ENCODE data around the gene LHFPL6.

LHFPL6 gene

DNA sequence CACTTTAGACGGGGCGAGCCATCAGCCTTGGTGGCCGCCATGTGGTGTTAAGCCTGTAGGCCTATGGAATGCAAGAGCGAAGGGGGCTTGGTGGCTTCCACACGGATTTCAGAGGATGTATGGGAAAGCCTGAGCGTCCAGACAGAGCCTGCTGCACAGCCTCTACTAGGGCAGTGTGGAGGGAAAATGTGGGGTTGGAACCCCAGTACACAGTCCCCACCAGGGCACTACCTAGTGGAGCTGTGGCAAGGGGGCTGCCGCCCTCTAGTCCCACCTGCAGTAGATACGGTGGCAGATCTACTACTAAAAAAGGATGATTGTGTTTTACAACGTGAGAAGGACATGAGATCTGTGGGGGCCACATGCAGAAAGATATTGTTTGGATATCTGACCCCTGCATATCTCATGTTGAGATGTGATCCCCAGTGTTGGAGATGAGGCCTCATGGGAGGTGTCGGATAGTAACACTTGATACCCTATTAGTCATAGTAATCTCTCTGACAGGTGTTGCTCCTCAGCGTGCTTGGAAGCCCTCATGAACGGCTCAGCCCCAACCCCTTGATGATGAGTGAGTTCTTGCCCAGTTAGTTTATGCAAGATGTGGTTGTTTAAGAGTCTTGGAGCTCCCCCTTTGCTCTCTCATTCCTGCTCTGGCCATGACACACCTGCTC, 45.6 kb downstream of the LHFPL6 start:
- H3K9ac ChIP-seq (ENCODE audit: low read depth, low read length) = no peak overlapping the region
- DNase-seq (no peak), ATAC-seq (ENCODE audit: insufficient read depth, low read depth) (no peak)
- TF ChIP-seq, protein P1, sequence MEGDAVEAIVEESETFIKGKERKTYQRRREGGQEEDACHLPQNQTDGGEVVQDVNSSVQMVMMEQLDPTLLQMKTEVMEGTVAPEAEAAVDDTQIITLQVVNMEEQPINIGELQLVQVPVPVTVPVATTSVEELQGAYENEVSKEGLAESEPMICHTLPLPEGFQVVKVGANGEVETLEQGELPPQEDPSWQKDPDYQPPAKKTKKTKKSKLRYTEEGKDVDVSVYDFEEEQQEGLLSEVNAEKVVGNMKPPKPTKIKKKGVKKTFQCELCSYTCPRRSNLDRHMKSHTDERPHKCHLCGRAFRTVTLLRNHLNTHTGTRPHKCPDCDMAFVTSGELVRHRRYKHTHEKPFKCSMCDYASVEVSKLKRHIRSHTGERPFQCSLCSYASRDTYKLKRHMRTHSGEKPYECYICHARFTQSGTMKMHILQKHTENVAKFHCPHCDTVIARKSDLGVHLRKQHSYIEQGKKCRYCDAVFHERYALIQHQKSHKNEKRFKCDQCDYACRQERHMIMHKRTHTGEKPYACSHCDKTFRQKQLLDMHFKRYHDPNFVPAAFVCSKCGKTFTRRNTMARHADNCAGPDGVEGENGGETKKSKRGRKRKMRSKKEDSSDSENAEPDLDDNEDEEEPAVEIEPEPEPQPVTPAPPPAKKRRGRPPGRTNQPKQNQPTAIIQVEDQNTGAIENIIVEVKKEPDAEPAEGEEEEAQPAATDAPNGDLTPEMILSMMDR (IDR thresholded peaks at IDR 0.05; ENCODE audit: borderline replicate concordance, extremely low read depth, low read length, poor library complexity, severe bottlenecking) = no peak
- H3K4me3 ChIP-seq (ENCODE audit: low read depth in 1 of 2, low read length in 2 of 2) = no peak overlapping the region
- no peak overlapping the region for H3K27ac ChIP-seq (ENCODE audit: low read length)
- no peak overlapping the region for H2AFZ ChIP-seq (ENCODE audit: low read depth, low read length)
- no peak overlapping the region for H3K4me2 ChIP-seq (ENCODE audit: insufficient read depth, low read length)
- no peaks in the 10 kb centered on the region for H3K36me3 ChIP-seq (ENCODE audit: insufficient read depth, low read length)
- no peaks in the 10 kb centered on the region for H3K4me1 ChIP-seq (ENCODE audit: insufficient read depth, low read length)
- H3K27me3 ChIP-seq (ENCODE audit: insufficient read depth, low read length, poor library complexity) = no peaks in the 10 kb centered on the region
- no peaks in the 10 kb centered on the region for H4K20me1 ChIP-seq (ENCODE audit: insufficient read depth, low read length)
- no peaks in the 10 kb centered on the region for H3K79me2 ChIP-seq (ENCODE audit: insufficient read depth, low read length)
- H3K9me3 ChIP-seq (ENCODE audit: insufficient read depth, low read length, severe bottlenecking) = no peaks in the 10 kb centered on the region

GRCh38 chr13:39556866-39557265, 46.1 kb downstream of the LHFPL6 start:
- Histone ChIP-seq H3K9me3 (ENCODE audit: insufficient read depth, low read length, severe bottlenecking) (no peaks in the 10 kb centered on the region), H3K4me1 (ENCODE audit: insufficient read depth, low read length) (no peaks in the 10 kb centered on the region), H3K27ac (ENCODE audit: low read length) (no peak overlapping the region), H3K27me3 (ENCODE audit: insufficient read depth, low read length, poor library complexity) (no peaks in the 10 kb centered on the region), H4K20me1 (ENCODE audit: insufficient read depth, low read length) (no peaks in the 10 kb centered on the region), H2AFZ (ENCODE audit: low read depth, low read length) (no peak overlapping the region), H3K4me3 (ENCODE audit: low read depth in 1 of 2, low read length in 2 of 2) (no peak overlapping the region), H3K9ac (ENCODE audit: low read depth, low read length) (no peak overlapping the region), H3K79me2 (ENCODE audit: insufficient read depth, low read length) (no peaks in the 10 kb centered on the region), H3K36me3 (ENCODE audit: insufficient read depth, low read length) (no peaks in the 10 kb centered on the region), H3K4me2 (ENCODE audit: insufficient read depth, low read length) (no peak overlapping the region)
- TF ChIP-seq, protein P1 (IDR thresholded peaks at IDR 0.05; ENCODE audit: borderline replicate concordance, extremely low read depth, low read length, poor library complexity, severe bottlenecking) = no peak
- TF ChIP-seq EZH2 (IDR thresholded peaks at IDR 0.05; ENCODE audit: borderline replicate concordance, low read depth, low read length, severe bottlenecking) = no peak
- DNase-seq = no peak
- no peak for ATAC-seq (ENCODE audit: insufficient read depth, low read depth)

- Histone ChIP-seq H3K79me2 (ENCODE audit: insufficient read depth, low read length) (no peaks in the 10 kb centered on the region), H3K4me1 (ENCODE audit: insufficient read depth, low read length) (no peaks in the 10 kb centered on the region), H3K27me3 (ENCODE audit: insufficient read depth, low read length, poor library complexity) (no peaks in the 10 kb centered on the region), H3K4me3 (ENCODE audit: low read depth in 1 of 2, low read length in 2 of 2) (no peak overlapping the region), H3K9me3 (ENCODE audit: insufficient read depth, low read length, severe bottlenecking) (no peaks in the 10 kb centered on the region), H3K36me3 (ENCODE audit: insufficient read depth, low read length) (no peaks in the 10 kb centered on the region), H2AFZ (ENCODE audit: low read depth, low read length) (no peak overlapping the region), H3K4me2 (ENCODE audit: insufficient read depth, low read length) (no peak overlapping the region), H3K9ac (ENCODE audit: low read depth, low read length) (no peak overlapping the region), H3K27ac (ENCODE audit: low read length) (no peak overlapping the region), H4K20me1 (ENCODE audit: insufficient read depth, low read length) (no peaks in the 10 kb centered on the region)
- DNase-seq (no peak), ATAC-seq (ENCODE audit: insufficient read depth, low read depth) (no peak)
- no peak for TF ChIP-seq EZH2 (IDR thresholded peaks at IDR 0.05; ENCODE audit: borderline replicate concordance, low read depth, low read length, severe bottlenecking)
- TF ChIP-seq, protein P1 (IDR thresholded peaks at IDR 0.05; ENCODE audit: borderline replicate concordance, extremely low read depth, low read length, poor library complexity, severe bottlenecking) = no peak
Observed at GRCh38 chr13:39554371-39554770, 48.6 kb downstream of the LHFPL6 start.
